ENCODE measurements around the gene SCP2. TPM values are rescaled to one million over a fixed set of nuclear protein-coding genes. Genes with fewer than 3 reads are reported as not detected.

The SCP2 gene
- total and polyA plus RNA-seq, 8 donors = 130 to 208 (median 148) TPM

DNA sequence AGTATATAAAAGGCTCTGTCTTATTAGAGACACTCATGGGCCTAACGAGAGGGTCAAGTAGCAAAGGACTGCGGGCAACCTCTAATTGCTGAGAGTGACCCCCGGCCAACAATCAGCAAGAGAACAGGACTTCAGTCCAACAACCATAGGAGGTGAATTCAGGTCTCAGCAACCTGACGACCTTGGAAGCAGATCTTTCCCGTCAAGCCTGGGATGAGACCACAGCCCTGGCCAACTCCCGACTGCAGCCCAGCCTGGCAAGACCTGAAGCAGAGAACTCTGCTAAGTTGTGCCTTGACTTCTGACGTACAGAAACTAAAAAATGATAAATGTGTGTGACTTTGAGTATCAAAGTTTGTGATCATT lies 11.2 kb upstream of the SCP2 start:
- Histone ChIP-seq H3K27ac (no peak overlapping the region), H3K4me1 (peaks cover 0 to 2% of the 10 kb centered on the region in 2 donors), H3K36me3 (peaks cover 0 to 5% of the 10 kb centered on the region in 2 donors), H3K27me3 (peaks cover 0 to under 1% of the 10 kb centered on the region in 2 donors), H3K9me3 (no peaks in the 10 kb centered on the region), H3K4me3 (no peak overlapping the region)
- TF ChIP-seq, protein P1, sequence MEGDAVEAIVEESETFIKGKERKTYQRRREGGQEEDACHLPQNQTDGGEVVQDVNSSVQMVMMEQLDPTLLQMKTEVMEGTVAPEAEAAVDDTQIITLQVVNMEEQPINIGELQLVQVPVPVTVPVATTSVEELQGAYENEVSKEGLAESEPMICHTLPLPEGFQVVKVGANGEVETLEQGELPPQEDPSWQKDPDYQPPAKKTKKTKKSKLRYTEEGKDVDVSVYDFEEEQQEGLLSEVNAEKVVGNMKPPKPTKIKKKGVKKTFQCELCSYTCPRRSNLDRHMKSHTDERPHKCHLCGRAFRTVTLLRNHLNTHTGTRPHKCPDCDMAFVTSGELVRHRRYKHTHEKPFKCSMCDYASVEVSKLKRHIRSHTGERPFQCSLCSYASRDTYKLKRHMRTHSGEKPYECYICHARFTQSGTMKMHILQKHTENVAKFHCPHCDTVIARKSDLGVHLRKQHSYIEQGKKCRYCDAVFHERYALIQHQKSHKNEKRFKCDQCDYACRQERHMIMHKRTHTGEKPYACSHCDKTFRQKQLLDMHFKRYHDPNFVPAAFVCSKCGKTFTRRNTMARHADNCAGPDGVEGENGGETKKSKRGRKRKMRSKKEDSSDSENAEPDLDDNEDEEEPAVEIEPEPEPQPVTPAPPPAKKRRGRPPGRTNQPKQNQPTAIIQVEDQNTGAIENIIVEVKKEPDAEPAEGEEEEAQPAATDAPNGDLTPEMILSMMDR (IDR thresholded peaks at IDR 0.05) = no peak
- intact Hi-C loops (cut with DNase I) = no loop called here
- DNase-seq (no peak), ATAC-seq (no peak)

DNA sequence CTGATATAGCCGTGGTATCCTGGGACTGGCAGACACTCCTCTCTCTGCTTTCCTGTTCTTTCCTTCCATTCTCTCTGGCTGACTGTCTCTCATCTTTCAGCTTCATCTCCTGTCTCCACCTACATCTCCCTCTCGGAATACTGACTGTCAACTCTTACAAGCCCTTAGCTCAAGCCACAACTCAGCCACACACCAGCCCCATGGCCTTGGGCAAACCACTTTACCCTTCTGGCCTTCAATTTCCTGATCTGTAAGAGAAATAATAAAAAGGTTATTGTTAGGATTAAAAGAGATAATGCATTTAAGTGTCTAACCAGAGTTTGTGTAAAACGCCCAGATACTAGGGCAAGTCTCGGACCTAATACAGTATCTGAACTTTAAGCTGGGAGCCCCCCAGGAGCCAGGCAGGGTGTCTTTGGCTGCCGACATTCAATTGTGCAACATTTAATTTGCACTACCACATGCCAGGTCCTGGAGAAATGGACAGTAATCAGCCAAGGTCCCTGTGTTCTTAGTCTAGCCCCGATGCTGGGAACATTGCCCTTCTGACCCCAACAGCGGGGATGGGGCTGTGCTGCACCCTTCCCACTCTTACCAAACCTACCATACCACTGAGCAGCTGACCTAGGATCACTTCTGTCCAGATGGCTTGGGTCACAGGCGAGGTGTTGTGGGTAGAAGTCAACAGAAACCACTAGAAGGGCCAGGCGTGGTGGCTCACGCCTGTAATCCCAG lies 10.7 kb upstream of the SCP2 start:
- TF ChIP-seq, protein P1 (IDR thresholded peaks at IDR 0.05) = no peak
- peaks cover 0 to 7% of the 10 kb centered on the region in 2 donors for H3K27me3 ChIP-seq
- DNase-seq (peak in 1 of 4 donors; percentile 21), ATAC-seq (no peak)
- H3K27ac ChIP-seq = no peak overlapping the region
- peaks cover 0 to 2% of the 10 kb centered on the region in 2 donors for H3K36me3 ChIP-seq
- peaks cover 0 to 5% of the 10 kb centered on the region in 2 donors for H3K4me1 ChIP-seq
- intact Hi-C loops (cut with DNase I) = no loop called here
- H3K4me3 ChIP-seq = no peak overlapping the region
- no peaks in the 10 kb centered on the region for H3K9me3 ChIP-seq

DNA sequence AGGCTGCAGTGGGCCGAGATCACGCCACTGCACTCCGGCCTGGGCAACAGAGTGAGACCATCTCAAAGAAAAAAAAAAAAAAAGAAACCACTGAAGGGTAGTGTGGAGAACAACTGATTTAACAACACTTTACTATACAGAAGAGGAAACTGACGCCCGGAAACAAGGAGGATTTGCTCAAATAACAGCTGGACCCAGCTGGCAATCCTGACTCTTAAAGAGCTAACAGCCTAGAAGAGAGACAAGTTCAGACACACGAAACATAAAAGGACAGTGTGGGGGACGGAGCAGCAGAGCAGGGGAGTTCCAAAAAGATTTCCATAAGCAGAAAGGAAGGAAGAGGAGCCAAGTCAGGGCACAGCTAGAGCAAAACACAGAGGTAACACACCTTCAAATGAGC lies 9.9 kb upstream of the SCP2 start:
- no peaks in the 10 kb centered on the region for H3K36me3 ChIP-seq
- DNase-seq = peak in 2 of 4 donors; percentile 73 to 88
- no peak for ATAC-seq
- H3K9me3 ChIP-seq = no peaks in the 10 kb centered on the region
- intact Hi-C loops (cut with DNase I) = no loop called here
- peaks cover 0 to 9% of the 10 kb centered on the region in 2 donors for H3K4me1 ChIP-seq
- no peak overlapping the region for H3K27ac ChIP-seq
- H3K4me3 ChIP-seq = no peak overlapping the region
- H3K27me3 ChIP-seq = peaks cover 0 to 13% of the 10 kb centered on the region in 2 donors
- TF ChIP-seq, protein P1 (IDR thresholded peaks at IDR 0.05) = no peak

DNA sequence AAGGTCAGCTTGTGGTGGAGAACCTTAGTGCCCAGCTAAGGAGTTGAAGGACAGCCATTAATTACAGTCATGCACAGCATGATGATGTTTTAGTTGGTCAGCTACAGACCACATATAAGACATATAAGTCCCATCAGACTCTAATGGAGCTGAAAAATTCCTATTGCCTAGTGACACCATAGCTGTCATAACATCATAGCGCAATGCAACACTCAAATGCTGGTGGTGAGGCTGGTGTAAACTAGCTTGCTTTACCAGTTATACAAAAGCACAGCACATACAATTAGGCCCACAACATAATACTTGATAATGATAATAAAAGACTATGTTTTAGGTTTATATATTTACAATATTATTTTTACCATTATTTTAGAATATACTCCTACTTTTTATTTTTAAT lies 9.5 kb upstream of the SCP2 start:
- no peak overlapping the region for H3K4me3 ChIP-seq
- H3K9me3 ChIP-seq = no peaks in the 10 kb centered on the region
- no peak for ATAC-seq
- H3K27ac ChIP-seq = no peak overlapping the region
- no peaks in the 10 kb centered on the region for H3K36me3 ChIP-seq
- intact Hi-C loops (cut with DNase I) = no loop called here
- H3K27me3 ChIP-seq = peaks cover 0 to 17% of the 10 kb centered on the region in 2 donors
- TF ChIP-seq, protein P1 (IDR thresholded peaks at IDR 0.05) = no peak
- H3K4me1 ChIP-seq = peaks cover 0 to 9% of the 10 kb centered on the region in 2 donors
- peak in 1 of 4 donors; percentile 24 for DNase-seq

DNA sequence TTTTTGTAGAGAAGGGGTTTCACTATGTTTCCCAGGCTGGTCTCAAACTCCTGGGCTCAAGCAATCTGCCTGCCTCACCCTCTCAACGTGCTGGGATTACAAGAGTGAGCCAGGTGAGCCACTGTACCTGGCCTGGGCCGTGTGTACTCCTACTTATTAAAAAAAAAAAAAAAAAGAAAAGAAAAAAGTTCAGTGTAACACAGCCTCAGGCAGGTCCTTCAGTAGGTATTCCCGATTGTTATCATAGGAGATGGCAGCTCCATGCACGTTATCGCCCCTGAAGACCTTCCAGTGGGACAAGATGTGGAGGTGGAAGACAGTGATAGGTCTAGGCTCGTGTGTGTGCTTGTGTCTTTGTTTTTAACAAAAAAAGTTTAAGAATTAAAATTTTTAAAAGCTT lies 8.9 kb upstream of the SCP2 start:
- intact Hi-C loops (cut with DNase I) = no loop called here
- no peak overlapping the region for H3K27ac ChIP-seq
- TF ChIP-seq, protein P1 (IDR thresholded peaks at IDR 0.05) = no peak

More for the DNA sequence above, 8.9 kb upstream of the SCP2 start:
- no peak for DNase-seq
- H3K36me3 ChIP-seq = no peaks in the 10 kb centered on the region
- H3K9me3 ChIP-seq = no peaks in the 10 kb centered on the region
- peaks cover 0 to 9% of the 10 kb centered on the region in 2 donors for H3K4me1 ChIP-seq
- no peak overlapping the region for H3K4me3 ChIP-seq
- no peak for ATAC-seq
- H3K27me3 ChIP-seq = peaks cover 0 to 21% of the 10 kb centered on the region in 2 donors
